ENCODE data around the gene TP73.

TP73 gene

GRCh38 chr1:3770047-3770765 lies 117.9 kb downstream of the TP73 start:
- Histone ChIP-seq H3K9ac (ENCODE audit: low read depth, low read length) (no peak overlapping the region), H3K4me3 (ENCODE audit: low read depth, low read length) (no peak overlapping the region), H3K4me1 (ENCODE audit: control insufficient read depth, insufficient read depth, low read length) (peaks cover 5% of the 10 kb centered on the region), H3K27me3 (ENCODE audit: control insufficient read depth, insufficient read depth, low read length) (peaks cover 5% of the 10 kb centered on the region), H3K9me3 (ENCODE audit: control insufficient read depth, insufficient read depth, low read length) (no peaks in the 10 kb centered on the region), H3K36me3 (ENCODE audit: control insufficient read depth, insufficient read depth, low read length) (peaks cover 2% of the 10 kb centered on the region)

DNA sequence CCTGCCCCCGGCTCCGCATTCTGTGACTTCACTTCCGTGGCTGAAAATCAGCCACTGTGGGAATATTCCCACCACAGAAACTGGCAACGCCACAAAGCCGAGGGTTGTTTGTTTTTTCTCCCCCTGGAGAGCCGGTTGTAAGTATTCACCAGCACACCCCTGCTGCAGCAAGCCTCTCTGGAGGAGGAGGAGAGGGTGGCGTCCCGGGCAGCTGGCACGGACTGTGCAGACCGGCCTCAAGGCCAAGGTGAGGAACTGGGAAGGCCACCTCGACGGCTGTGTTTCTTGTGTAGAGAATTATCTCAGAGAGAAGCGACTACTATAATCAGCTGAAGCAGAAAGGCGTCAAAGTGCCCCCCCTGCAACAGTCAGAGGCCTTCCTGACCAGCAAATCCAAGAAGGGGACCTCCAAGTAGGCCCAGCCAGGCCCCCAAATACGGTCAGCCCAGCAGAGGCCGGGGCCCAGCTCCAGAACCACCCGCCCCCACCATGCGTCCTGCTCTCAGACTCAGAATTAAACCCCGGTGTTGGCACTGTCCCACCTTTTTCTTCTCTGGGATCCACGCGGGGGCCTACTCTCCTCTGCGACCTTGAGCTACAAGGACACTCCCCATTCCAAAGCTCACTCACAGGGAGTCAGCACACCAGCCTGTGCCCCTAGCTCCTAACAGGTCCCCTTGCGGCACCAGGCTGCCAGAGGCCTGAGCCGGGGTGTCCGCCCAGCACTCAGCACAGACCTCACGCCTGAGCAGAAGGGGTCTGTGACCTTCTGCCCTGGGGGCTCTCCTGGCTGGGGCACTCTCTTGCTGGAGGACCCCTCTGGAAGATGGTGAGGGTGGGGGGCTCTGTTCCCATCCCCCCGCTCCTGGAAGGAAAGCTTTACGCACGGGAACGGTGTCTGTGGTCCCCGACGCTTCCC lies 119.1 kb downstream of the TP73 start:
- peak overlapping the region; percentile 63 for H3K4me3 ChIP-seq (ENCODE audit: low read depth, low read length)

GRCh38 chr1:3772027-3772714 lies 119.9 kb downstream of the TP73 start:
- Histone ChIP-seq H3K4me3 (ENCODE audit: low read depth, low read length) (peak overlapping the region; percentile 63), H3K36me3 (ENCODE audit: control insufficient read depth, insufficient read depth, low read length) (peaks cover 2% of the 10 kb centered on the region), H3K9ac (ENCODE audit: low read depth, low read length) (peak overlapping the region; percentile 65), H3K4me1 (ENCODE audit: control insufficient read depth, insufficient read depth, low read length) (peaks cover 5% of the 10 kb centered on the region), H3K9me3 (ENCODE audit: control insufficient read depth, insufficient read depth, low read length) (no peaks in the 10 kb centered on the region), H3K27me3 (ENCODE audit: control insufficient read depth, insufficient read depth, low read length) (peaks cover 3% of the 10 kb centered on the region)

More for the DNA sequence above, 119.1 kb downstream of the TP73 start:
- Histone ChIP-seq H3K4me1 (ENCODE audit: control insufficient read depth, insufficient read depth, low read length) (peaks cover 5% of the 10 kb centered on the region), H3K27me3 (ENCODE audit: control insufficient read depth, insufficient read depth, low read length) (peaks cover 3% of the 10 kb centered on the region), H3K9me3 (ENCODE audit: control insufficient read depth, insufficient read depth, low read length) (no peaks in the 10 kb centered on the region), H3K36me3 (ENCODE audit: control insufficient read depth, insufficient read depth, low read length) (peaks cover 2% of the 10 kb centered on the region), H3K9ac (ENCODE audit: low read depth, low read length) (peak overlapping the region; percentile 65)

GRCh38 chr1:3772715-3773571 lies 120.6 kb downstream of the TP73 start, which contains the start of gene SMIM1:
Gene SMIM1 (plus strand): TSS chr1:3772749. CDS start chr1:3775374, 2,625 bp downstream.
- Histone ChIP-seq H3K4me3 (ENCODE audit: low read depth, low read length) (peak within 1 kb of the TSS; percentile 63), H3K4me1 (ENCODE audit: control insufficient read depth, insufficient read depth, low read length) (peaks cover 5% of the 10 kb centered on the region), H3K9me3 (ENCODE audit: control insufficient read depth, insufficient read depth, low read length) (no peaks in the 10 kb centered on the region), H3K27me3 (ENCODE audit: control insufficient read depth, insufficient read depth, low read length) (peaks cover 3% of the 10 kb centered on the region), H3K36me3 (ENCODE audit: control insufficient read depth, insufficient read depth, low read length) (peaks cover 2% of the 10 kb centered on the region), H3K9ac (ENCODE audit: low read depth, low read length) (peak within 1 kb of the TSS; percentile 65)

DNA sequence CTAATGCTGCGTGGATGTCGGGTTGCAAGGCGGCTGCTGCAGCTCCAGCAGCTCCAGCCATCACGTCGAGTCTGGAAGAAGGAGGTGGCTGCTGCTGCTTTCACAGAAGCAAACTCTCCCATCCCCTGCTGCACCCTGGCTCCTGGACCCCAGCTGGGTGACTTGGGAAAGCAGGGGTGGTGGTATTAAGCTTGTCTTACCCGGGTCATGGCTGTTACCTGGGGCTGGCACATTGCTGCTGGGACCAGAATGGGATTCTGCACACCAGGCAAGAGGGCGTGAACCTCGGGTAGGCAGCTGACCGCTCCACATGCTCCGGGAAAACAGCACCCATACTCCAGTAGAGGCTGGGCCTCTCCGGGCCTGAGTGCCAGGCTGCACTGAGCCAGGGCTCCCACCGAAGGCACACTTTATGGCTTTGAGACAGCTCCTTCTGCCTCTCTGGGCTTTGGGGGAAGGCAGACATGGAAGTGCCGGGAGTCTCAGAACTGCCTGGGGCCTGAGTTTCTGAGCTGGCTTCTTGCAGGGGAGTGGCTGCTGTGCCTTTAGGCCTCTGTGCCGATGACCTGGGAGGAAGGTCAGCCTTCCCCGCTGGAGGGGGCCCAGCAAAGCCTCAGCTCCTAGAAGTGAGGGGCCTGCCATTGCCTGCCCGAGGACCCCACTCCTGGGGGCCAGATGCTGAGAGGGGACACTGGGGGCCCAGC lies 121.4 kb downstream of the TP73 start:
- Histone ChIP-seq H3K27me3 (ENCODE audit: control insufficient read depth, insufficient read depth, low read length) (peaks cover 3% of the 10 kb centered on the region), H3K4me1 (ENCODE audit: control insufficient read depth, insufficient read depth, low read length) (peaks cover 5% of the 10 kb centered on the region), H3K4me3 (ENCODE audit: low read depth, low read length) (no peak overlapping the region), H3K9ac (ENCODE audit: low read depth, low read length) (no peak overlapping the region), H3K9me3 (ENCODE audit: control insufficient read depth, insufficient read depth, low read length) (no peaks in the 10 kb centered on the region), H3K36me3 (ENCODE audit: control insufficient read depth, insufficient read depth, low read length) (peaks cover 4% of the 10 kb centered on the region)

- H3K36me3 ChIP-seq (ENCODE audit: control insufficient read depth, insufficient read depth, low read length), result peaks cover 9% of the 10 kb centered on the region
- H3K9ac ChIP-seq (ENCODE audit: low read depth, low read length), result no peak overlapping the region
- no peaks in the 10 kb centered on the region for H3K9me3 ChIP-seq (ENCODE audit: control insufficient read depth, insufficient read depth, low read length)
- H3K27me3 ChIP-seq (ENCODE audit: control insufficient read depth, insufficient read depth, low read length), result peaks cover 3% of the 10 kb centered on the region
- H3K4me1 ChIP-seq (ENCODE audit: control insufficient read depth, insufficient read depth, low read length), result peaks cover 5% of the 10 kb centered on the region
- no peak overlapping the region for H3K4me3 ChIP-seq (ENCODE audit: low read depth, low read length)
Observed at GRCh38 chr1:3774276-3774945, 122.1 kb downstream of the TP73 start.

GRCh38 chr1:3774946-3775489 lies 122.7 kb downstream of the TP73 start:
- Histone ChIP-seq H3K9ac (ENCODE audit: low read depth, low read length) (no peak overlapping the region), H3K9me3 (ENCODE audit: control insufficient read depth, insufficient read depth, low read length) (no peaks in the 10 kb centered on the region), H3K27me3 (ENCODE audit: control insufficient read depth, insufficient read depth, low read length) (peaks cover 3% of the 10 kb centered on the region), H3K4me3 (ENCODE audit: low read depth, low read length) (no peak overlapping the region), H3K36me3 (ENCODE audit: control insufficient read depth, insufficient read depth, low read length) (peaks cover 15% of the 10 kb centered on the region), H3K4me1 (ENCODE audit: control insufficient read depth, insufficient read depth, low read length) (peaks cover 5% of the 10 kb centered on the region)

DNA sequence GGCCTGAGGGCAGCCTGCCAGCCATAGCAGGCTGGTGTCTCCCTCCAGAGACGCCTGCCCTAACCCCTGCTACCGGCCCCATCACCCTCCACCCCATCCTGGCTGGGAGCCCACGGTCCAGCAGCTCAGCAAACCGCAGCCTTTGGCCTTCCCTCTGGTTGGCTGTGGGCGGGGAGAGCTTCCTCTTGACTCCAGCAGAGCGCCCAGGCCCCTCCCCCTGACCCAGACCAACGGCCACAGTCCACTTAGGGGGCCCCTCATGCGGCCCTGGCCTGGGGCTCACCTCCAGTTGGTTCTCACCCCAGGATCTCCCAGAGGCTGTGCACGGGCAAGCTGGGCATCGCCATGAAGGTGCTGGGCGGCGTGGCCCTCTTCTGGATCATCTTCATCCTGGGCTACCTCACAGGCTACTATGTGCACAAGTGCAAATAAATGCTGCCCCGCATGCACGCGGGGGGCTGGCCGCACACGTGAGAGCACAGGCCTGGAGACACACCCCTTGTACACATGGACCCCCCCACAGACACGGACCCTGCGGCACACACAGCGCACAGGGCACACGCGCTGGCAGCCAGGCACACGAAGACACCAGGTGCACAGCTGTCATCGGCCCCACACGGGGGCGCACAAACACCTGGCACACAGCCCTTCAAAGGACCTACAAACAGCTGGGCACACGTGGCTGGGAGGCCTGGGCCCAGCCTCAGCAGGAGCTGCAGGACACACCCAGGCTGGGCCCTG lies 123.3 kb downstream of the TP73 start:
- peaks cover 5% of the 10 kb centered on the region for H3K4me1 ChIP-seq (ENCODE audit: control insufficient read depth, insufficient read depth, low read length)
- no peaks in the 10 kb centered on the region for H3K9me3 ChIP-seq (ENCODE audit: control insufficient read depth, insufficient read depth, low read length)
- H3K9ac ChIP-seq (ENCODE audit: low read depth, low read length), result no peak overlapping the region
- H3K36me3 ChIP-seq (ENCODE audit: control insufficient read depth, insufficient read depth, low read length), result peaks cover 22% of the 10 kb centered on the region
- H3K27me3 ChIP-seq (ENCODE audit: control insufficient read depth, insufficient read depth, low read length), result peaks cover 3% of the 10 kb centered on the region
- no peak overlapping the region for H3K4me3 ChIP-seq (ENCODE audit: low read depth, low read length)

DNA sequence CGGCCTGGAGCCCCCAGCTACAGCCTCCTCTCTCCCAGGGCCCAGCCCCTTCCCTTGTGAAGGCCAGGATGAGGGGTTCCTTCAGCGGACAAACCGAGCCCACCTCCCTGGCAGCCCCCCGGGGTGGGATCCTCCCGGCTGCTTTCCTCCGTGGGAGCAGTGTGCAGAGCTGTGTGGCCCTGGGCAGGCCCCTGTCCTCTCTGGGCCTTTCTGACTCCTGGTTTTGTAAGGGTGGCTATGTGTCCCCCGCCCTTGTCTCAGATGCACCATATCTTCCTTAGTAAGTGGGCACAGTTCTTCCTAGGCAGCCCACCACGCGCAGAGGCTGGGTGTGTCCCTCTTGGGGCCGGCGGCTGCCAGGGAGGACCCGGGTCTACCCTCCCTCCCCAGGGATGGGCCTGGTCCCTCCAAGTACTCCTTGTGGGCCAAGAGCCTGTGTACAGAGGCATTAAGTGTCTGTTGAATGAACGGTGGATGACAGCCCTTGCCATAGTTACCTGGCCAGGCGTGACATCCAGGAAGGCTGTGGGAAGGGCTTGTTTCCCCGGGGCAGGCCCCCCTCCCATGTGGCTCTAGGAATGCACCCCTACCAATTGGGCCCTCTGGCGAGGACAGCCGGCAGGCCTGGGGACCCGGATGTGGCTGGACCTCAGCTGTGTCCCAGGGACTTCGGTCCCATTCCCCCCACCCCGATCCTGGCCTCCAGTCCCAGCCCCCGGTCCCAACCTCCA lies 124.1 kb downstream of the TP73 start:
- peaks cover 5% of the 10 kb centered on the region for H3K4me1 ChIP-seq (ENCODE audit: control insufficient read depth, insufficient read depth, low read length)
- no peak overlapping the region for H3K9ac ChIP-seq (ENCODE audit: low read depth, low read length)
- no peaks in the 10 kb centered on the region for H3K9me3 ChIP-seq (ENCODE audit: control insufficient read depth, insufficient read depth, low read length)
- H3K4me3 ChIP-seq (ENCODE audit: low read depth, low read length), result no peak overlapping the region
- H3K36me3 ChIP-seq (ENCODE audit: control insufficient read depth, insufficient read depth, low read length), result peaks cover 28% of the 10 kb centered on the region
- H3K27me3 ChIP-seq (ENCODE audit: control insufficient read depth, insufficient read depth, low read length), result no peaks in the 10 kb centered on the region

All from iPS-15b (cell line).